Smooth muscle cell (in vitro differentiated cells): ENCODE measurements around the gene KLK1. TPM values are rescaled to one million over a fixed set of nuclear protein-coding genes. Genes with fewer than 3 reads are reported as not detected.
A peak's percentile ranks its signal among the peaks of the same experiment; 100 is the strongest.

Source experiments
- DNase-seq: peaks from one replicate; lab custom pipeline; 2025; ENCODE audit not compliant: unreplicated experiment; lab: John Stamatoyannopoulos, UW
- H2AFZ ChIP-seq: fragments of 200-600 bp; sonication (generic); 2 replicates; pipeline ENCODE4 v1.6.0; 2016; ENCODE audit warnings: antibody characterized with exemption, low read depth, mild to moderate bottlenecking
- H3F3A ChIP-seq: fragments of 200-600 bp; sonication (generic); 2 replicates; pipeline ENCODE4 v1.6.0; 2017; ENCODE audit warnings: antibody characterized with exemption, low read depth
- H3K27ac ChIP-seq: fragments of 200-600 bp; sonication (generic); 2 replicates; pipeline ENCODE4 v1.5.1; 2016; ENCODE audit warnings: low read depth, mild to moderate bottlenecking
- H3K27me3 ChIP-seq: fragments of 200-600 bp; sonication (generic); 2 replicates; pipeline ENCODE4 v1.6.1; 2016; ENCODE audit warnings: low read depth, mild to moderate bottlenecking
- H3K36me3 ChIP-seq: fragments of 200-600 bp; sonication (generic); 2 replicates; pipeline ENCODE4 v1.5.1; 2016; ENCODE audit warnings: low read depth
- H3K4me1 ChIP-seq: fragments of 200-600 bp; sonication (generic); 2 replicates; pipeline ENCODE4 v1.5.1; 2016; ENCODE audit warnings: low read depth
- H3K4me2 ChIP-seq: fragments of 200-600 bp; sonication (generic); 2 replicates; pipeline ENCODE4 v1.6.0; 2016; ENCODE audit warnings: mild to moderate bottlenecking
- H3K4me3 ChIP-seq: fragments of 200-600 bp; sonication (generic); 2 replicates; pipeline ENCODE4 v1.5.1; 2016; ENCODE audit warnings: mild to moderate bottlenecking
- H3K79me2 ChIP-seq: fragments of 200-600 bp; sonication (generic); 2 replicates; pipeline ENCODE4 v1.6.0; 2016; ENCODE audit warnings: low read depth, mild to moderate bottlenecking
- H3K9ac ChIP-seq: fragments of 200-600 bp; sonication (generic); 2 replicates; pipeline ENCODE4 v1.6.0; 2016; ENCODE audit warnings: low read depth
- H3K9me3 ChIP-seq: fragments of 200-600 bp; sonication (generic); replicated peaks from 2 replicates; pipeline ENCODE4 v1.5.1; 2016; ENCODE audit warnings: low read depth
- H4K20me1 ChIP-seq: fragments of 200-600 bp; sonication (generic); 2 replicates; pipeline ENCODE4 v1.6.0; 2016; ENCODE audit warnings: low read depth
- WGBS: methylation state at CpG from one replicate; pipeline ENCODE4 v1.1.7; 2016; ENCODE audit warnings: low lambda C conversion rate; 5-methylcytosine and 5-hydroxymethylcytosine counted together
- polyA plus RNA-seq: library from polyadenylated mRNA; unstranded; fragments of >200 nt; fragmentation: Nextera tagmentation; extraction: Ambion mirVana; gene quantifications from 2 replicates; pipeline ENCODE4 v1.2.1, GENCODE V29; 2016
- total RNA-seq: library from RNA; depleted of rRNA; stranded (reverse); fragments of >200 nt; gene quantifications from 2 replicates; pipeline ENCODE4 v1.2.3, GENCODE V29; 2014
- TF ChIP-seq, protein P1 (sequence below): fragments of 200-600 bp; sonication (generic); IDR thresholded peaks from 2 replicates; pipeline ENCODE4 v1.5.1; 2017; ENCODE audit warnings: borderline replicate concordance, mild to moderate bottlenecking, antibody characterized with exemption; ENCODE audit not compliant: insufficient read depth, poor library complexity, severe bottlenecking

The KLK1 gene
- total and polyA plus RNA-seq, 2 experiments from 2014 or later: 0.85 TPM; not detected in 1

DNA sequence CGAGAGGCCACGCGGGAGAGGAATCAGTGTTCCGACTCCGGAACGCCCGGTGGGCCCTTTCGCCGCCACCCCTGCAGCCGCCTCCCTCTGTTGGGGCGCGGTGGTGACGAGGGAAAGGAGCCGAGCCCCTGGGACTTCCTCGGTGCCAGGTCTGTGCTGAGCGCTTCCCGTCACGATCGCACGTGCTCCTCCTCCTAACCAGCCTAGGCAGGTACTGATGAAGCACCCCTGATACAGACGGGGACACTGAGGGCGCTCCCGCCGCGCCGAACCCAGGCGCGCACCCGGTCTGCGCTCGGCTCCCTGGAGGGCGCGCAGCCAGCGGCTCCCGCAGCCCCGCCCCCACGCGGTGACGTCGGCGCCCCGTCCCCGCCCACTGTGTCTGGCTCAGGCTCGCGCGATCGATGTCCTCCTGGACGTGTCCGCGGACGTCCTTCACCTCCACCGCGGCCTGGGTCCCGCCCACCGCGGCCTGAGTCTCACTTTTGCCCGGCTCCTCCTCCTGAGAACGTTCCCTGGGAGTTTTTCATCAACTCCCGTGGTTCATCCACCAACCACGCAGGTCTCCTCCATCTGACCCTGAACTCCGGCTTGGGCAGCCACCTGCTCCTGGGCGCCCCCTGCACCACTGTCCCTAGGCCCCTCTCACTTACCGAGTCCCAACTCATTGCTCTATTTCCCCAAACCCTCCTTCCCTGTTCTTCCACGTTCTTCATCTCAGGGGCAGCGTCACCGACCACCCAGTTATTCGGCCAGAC lies 12.4 kb upstream of the KLK1 start:
- WGBS: 5% methylated on average over 63 of the region's 67 CpGs
- H3K27me3 ChIP-seq: peaks cover 3% of the 10 kb centered on the region
- no peaks in the 10 kb centered on the region for H3K4me1 ChIP-seq
- peak overlapping the region; percentile 93 for H3K4me2 ChIP-seq
- peak; percentile 15 for DNase-seq
- H3K9me3 ChIP-seq: no peaks in the 10 kb centered on the region
- no peaks in the 10 kb centered on the region for H4K20me1 ChIP-seq
- TF ChIP-seq, protein P1, sequence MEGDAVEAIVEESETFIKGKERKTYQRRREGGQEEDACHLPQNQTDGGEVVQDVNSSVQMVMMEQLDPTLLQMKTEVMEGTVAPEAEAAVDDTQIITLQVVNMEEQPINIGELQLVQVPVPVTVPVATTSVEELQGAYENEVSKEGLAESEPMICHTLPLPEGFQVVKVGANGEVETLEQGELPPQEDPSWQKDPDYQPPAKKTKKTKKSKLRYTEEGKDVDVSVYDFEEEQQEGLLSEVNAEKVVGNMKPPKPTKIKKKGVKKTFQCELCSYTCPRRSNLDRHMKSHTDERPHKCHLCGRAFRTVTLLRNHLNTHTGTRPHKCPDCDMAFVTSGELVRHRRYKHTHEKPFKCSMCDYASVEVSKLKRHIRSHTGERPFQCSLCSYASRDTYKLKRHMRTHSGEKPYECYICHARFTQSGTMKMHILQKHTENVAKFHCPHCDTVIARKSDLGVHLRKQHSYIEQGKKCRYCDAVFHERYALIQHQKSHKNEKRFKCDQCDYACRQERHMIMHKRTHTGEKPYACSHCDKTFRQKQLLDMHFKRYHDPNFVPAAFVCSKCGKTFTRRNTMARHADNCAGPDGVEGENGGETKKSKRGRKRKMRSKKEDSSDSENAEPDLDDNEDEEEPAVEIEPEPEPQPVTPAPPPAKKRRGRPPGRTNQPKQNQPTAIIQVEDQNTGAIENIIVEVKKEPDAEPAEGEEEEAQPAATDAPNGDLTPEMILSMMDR: no peak
- no peak overlapping the region for H3K27ac ChIP-seq
- H3F3A ChIP-seq: no peaks in the 10 kb centered on the region
- H3K36me3 ChIP-seq: no peaks in the 10 kb centered on the region
- no peaks in the 10 kb centered on the region for H3K79me2 ChIP-seq
- H2AFZ ChIP-seq: peak overlapping the region; percentile 93
- peak overlapping the region; percentile 71 for H3K4me3 ChIP-seq
- peak overlapping the region; percentile 26 for H3K9ac ChIP-seq

DNA sequence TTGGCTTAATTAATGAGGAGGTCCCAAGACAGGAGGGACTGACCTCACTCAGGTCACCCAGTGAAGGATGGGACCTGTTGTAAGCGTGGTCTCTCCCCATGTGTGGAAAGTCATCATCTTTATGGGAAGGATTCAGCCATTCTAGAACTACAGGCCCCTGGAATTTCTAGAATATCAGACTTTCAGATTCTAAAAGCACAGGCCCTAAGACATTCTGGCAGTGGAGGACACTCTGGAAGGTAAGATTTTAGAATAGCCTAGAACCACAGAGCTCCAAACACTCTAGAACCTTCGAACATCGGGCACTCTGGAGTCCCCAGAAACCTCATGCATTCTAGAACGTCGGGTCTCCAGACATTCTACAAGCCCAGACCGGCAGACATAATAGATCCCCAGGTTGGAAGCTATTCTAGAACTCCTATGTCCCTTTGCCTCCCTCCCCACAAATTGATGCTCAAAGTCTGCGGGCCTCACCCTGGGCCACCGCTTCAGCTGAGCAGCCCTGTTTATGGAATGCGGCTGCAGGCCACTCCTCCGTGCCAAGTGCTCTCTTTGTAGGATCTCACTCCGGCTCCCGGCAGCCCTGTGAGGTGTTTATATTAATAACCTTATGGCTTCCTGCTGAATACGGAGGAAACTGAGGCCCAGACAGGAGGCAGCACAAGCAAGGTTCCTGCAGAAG lies 11.7 kb upstream of the KLK1 start:
- no peak for DNase-seq
- Histone ChIP-seq H4K20me1 (no peaks in the 10 kb centered on the region), H3K27ac (no peak overlapping the region), H3F3A (no peaks in the 10 kb centered on the region), H3K27me3 (peaks cover under 1% of the 10 kb centered on the region), H3K4me3 (peak overlapping the region; percentile 71), H2AFZ (peak overlapping the region; percentile 93), H3K4me2 (peak overlapping the region; percentile 93), H3K4me1 (no peaks in the 10 kb centered on the region), H3K9ac (peak overlapping the region; percentile 26), H3K79me2 (no peaks in the 10 kb centered on the region), H3K36me3 (no peaks in the 10 kb centered on the region), H3K9me3 (no peaks in the 10 kb centered on the region)
- 32% methylated on average over 13 of the region's 13 CpGs for WGBS
- TF ChIP-seq, protein P1: no peak

DNA sequence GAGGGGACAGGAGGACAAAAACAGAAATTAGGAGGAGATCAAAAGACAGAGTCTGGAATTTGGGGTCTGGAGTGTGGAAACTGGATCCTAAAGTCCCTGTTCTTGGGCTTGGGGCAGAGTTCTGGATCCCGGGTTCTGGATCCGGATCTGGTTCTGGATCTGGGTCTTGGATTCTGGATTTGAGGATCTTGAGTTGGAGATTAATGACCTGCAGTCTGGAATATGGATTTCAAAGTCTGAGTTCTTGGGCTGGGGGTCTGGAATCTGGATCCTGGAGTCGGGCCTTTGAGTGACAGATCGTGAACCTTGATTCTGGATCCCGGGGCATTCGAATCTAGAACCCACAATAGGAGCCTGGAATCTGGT lies 10.2 kb upstream of the KLK1 start:
- Histone ChIP-seq H3F3A (no peaks in the 10 kb centered on the region), H3K79me2 (no peaks in the 10 kb centered on the region), H3K4me2 (no peak overlapping the region), H3K4me3 (no peak overlapping the region), H3K27me3 (no peaks in the 10 kb centered on the region), H3K27ac (no peak overlapping the region), H3K9ac (no peak overlapping the region), H3K4me1 (no peaks in the 10 kb centered on the region), H2AFZ (no peak overlapping the region), H4K20me1 (no peaks in the 10 kb centered on the region), H3K36me3 (no peaks in the 10 kb centered on the region), H3K9me3 (no peaks in the 10 kb centered on the region)
- TF ChIP-seq, protein P1: no peak
- 89% methylated on average over 6 of the region's 6 CpGs for WGBS
- DNase-seq: no peak
